H1 (cell line): ENCODE data around the gene MKKS. TPM values are rescaled to one million over a fixed set of nuclear protein-coding genes. Genes with fewer than 3 reads are reported as not detected.

ENCODE experiments used
- CTCF ChIA-PET: fragments of 300-600 bp; sonication (Branson Sonifier 250); formaldehyde crosslinking; loops from one replicate; lab custom pipeline; 2021; ENCODE audit not compliant: partially characterized antibody; lab: Charles Lee
- POLR2A ChIA-PET: fragments of 300-600 bp; sonication (Branson Sonifier 250); formaldehyde crosslinking; loops from one replicate; lab custom pipeline; 2021; ENCODE audit warnings: inconsistent platforms; ENCODE audit not compliant: partially characterized antibody; lab: Charles Lee
- DNase-seq, 2 experiments: peaks; one replicate each; pipeline versions ENCODE4 v3.0.0 to v3.0.0-alpha.2; 2010 to 2022; ENCODE audit warnings: low spot score in 2 of 2, low read depth in 1 of 2, mixed read lengths in 1 of 2
- FAIRE-seq: peaks from 2 replicates; lab custom pipeline; 2011; peaks lifted over from hg19 to GRCh38; lab: Jason Lieb, UNC
- H2AFZ ChIP-seq: 2 replicates; pipeline ENCODE4 v1.8.1; 2012; ENCODE audit warnings: low read length, inconsistent platforms
- H2AK5ac ChIP-seq: 2 replicates; pipeline ENCODE4 v1.6.1; 2013; ENCODE audit warnings: low read depth, low read length
- H2BK120ac ChIP-seq: replicated peaks from 2 replicates; pipeline ENCODE3; 2013; ENCODE audit warnings: low read depth, low read length, inconsistent platforms
- H2BK12ac ChIP-seq: 2 replicates; pipeline ENCODE4 v1.6.1; 2013; ENCODE audit warnings: low read depth, low read length
- H2BK15ac ChIP-seq: 2 replicates; pipeline ENCODE4 v1.6.1; 2013; ENCODE audit warnings: low read length
- H2BK20ac ChIP-seq: 2 replicates; pipeline ENCODE4 v1.6.1; 2013; ENCODE audit warnings: low read length
- H2BK5ac ChIP-seq: 2 replicates; pipeline ENCODE4 v1.6.1; 2013; ENCODE audit warnings: low read depth, low read length
- H3K14ac ChIP-seq: 2 replicates; pipeline ENCODE4 v1.6.1; 2013; ENCODE audit warnings: inconsistent platforms; ENCODE audit not compliant: insufficient read length
- H3K18ac ChIP-seq: 2 replicates; pipeline ENCODE4 v1.6.1; 2013; ENCODE audit warnings: low read length; ENCODE audit errors: extremely low read depth
- H3K23ac ChIP-seq: 2 replicates; pipeline ENCODE4 v1.6.1; 2013; ENCODE audit warnings: inconsistent platforms; ENCODE audit not compliant: insufficient read length
- H3K23me2 ChIP-seq: 2 replicates; pipeline ENCODE4 v1.6.1; 2013; ENCODE audit warnings: low read depth, low read length
- H3K27ac ChIP-seq: 2 replicates; pipeline ENCODE4 v1.6.1; 2011; ENCODE audit warnings: low read depth, low read length, inconsistent platforms
- H3K27me3 ChIP-seq, 4 experiments: replicated peaks in 1 of 4; 1 replicate in 1 of 4; 2 replicates in 3 of 4; pipeline versions ENCODE4 v1.6.1 to v1.8.1; 2011 to 2013; ENCODE audit warnings: low read length in 3 of 4, mild to moderate bottlenecking in 3 of 4, inconsistent platforms in 2 of 4, mixed read lengths in 2 of 4, moderate library complexity in 1 of 4; ENCODE audit not compliant: control insufficient read depth in 3 of 4, insufficient read depth in 3 of 4; ENCODE audit errors: extremely low read depth in 1 of 4
- H3K36me3 ChIP-seq, 4 experiments: 2 replicates each; pipeline versions ENCODE4 v1.6.1 to v1.8.1; 2011 to 2013; ENCODE audit warnings: mild to moderate bottlenecking in 4 of 4, low read length in 3 of 4, moderate library complexity in 2 of 4, control low read depth in 1 of 4, inconsistent platforms in 1 of 4; ENCODE audit not compliant: insufficient read depth in 4 of 4, control insufficient read depth in 2 of 4
- H3K4ac ChIP-seq: replicated peaks from 2 replicates; pipeline ENCODE3; 2013; ENCODE audit warnings: low read length, low read depth, mixed read lengths, inconsistent platforms; ENCODE audit not compliant: insufficient read length
- H3K4me1 ChIP-seq, 4 experiments: replicated peaks in 1 of 4; 1 replicate in 1 of 4; 2 replicates in 3 of 4; pipeline versions ENCODE4 v1.6.1 to v1.8.1; 2011 to 2013; ENCODE audit warnings: low read length in 3 of 4, inconsistent platforms in 2 of 4, mixed read lengths in 1 of 4; ENCODE audit not compliant: insufficient read depth in 4 of 4, control insufficient read depth in 3 of 4
- H3K4me2 ChIP-seq, 2 experiments: 2 replicates each; pipeline versions ENCODE4 v1.6.1 to v1.8.1; 2011 to 2013; ENCODE audit warnings: low read depth in 2 of 2, low read length in 2 of 2, control low read depth in 1 of 2, inconsistent platforms in 1 of 2, mild to moderate bottlenecking in 1 of 2; ENCODE audit not compliant: insufficient read depth in 1 of 2
- H3K4me3 ChIP-seq, 4 experiments: fragments of 200-600, 300-600 bp in 1 of 4; sonication (generic), shearing (Covaris generic), sonication (Bioruptor Twin) in 1 of 4; 2 replicates each; pipeline versions ENCODE4 v1.5.1 to v1.8.1; 2011 to 2016; ENCODE audit warnings: low read length in 4 of 4, low read depth in 3 of 4, control low read depth in 2 of 4, inconsistent platforms in 2 of 4, mild to moderate bottlenecking in 2 of 4, mixed read lengths in 1 of 4, moderate library complexity in 1 of 4; ENCODE audit not compliant: insufficient read depth in 2 of 4; ENCODE audit errors: extremely low read depth in 1 of 4
- H3K56ac ChIP-seq: replicated peaks from 2 replicates; pipeline ENCODE3; 2013; ENCODE audit warnings: low read depth, mild to moderate bottlenecking, mixed read lengths, low read length, inconsistent platforms; ENCODE audit not compliant: insufficient read length
- H3K79me1 ChIP-seq: 2 replicates; pipeline ENCODE4 v1.6.1; 2013; ENCODE audit warnings: low read depth, low read length, control low read depth
- H3K79me2 ChIP-seq, 2 experiments: 2 replicates each; pipeline versions ENCODE4 v1.6.1 to v1.8.1; 2012 to 2013; ENCODE audit warnings: low read length in 2 of 2, mild to moderate bottlenecking in 2 of 2, inconsistent platforms in 1 of 2; ENCODE audit not compliant: insufficient read depth in 2 of 2, control insufficient read depth in 1 of 2
- H3K9ac ChIP-seq, 4 experiments: replicated peaks in 1 of 4; 1 replicate in 1 of 4; 2 replicates in 3 of 4; pipeline versions ENCODE4 v1.6.1 to v1.8.1; 2011 to 2013; ENCODE audit warnings: low read depth in 3 of 4, low read length in 3 of 4, control low read depth in 2 of 4, mild to moderate bottlenecking in 2 of 4, moderate library complexity in 2 of 4, inconsistent platforms in 1 of 4; ENCODE audit errors: extremely low read depth in 1 of 4
- H3K9me3 ChIP-seq, 2 experiments: 2 replicates each; pipeline versions ENCODE4 v1.6.1 to v1.8.1; 2012 to 2013; ENCODE audit warnings: mild to moderate bottlenecking in 2 of 2, moderate library complexity in 2 of 2, control low read depth in 1 of 2, inconsistent platforms in 1 of 2, low read depth in 1 of 2, low read length in 1 of 2, mixed read lengths in 1 of 2; ENCODE audit not compliant: insufficient read depth in 2 of 2
- H4K20me1 ChIP-seq, 2 experiments: replicated peaks in 1 of 2; 2 replicates each; pipeline versions ENCODE3 to v1.8.1; 2011 to 2013; ENCODE audit warnings: inconsistent platforms in 2 of 2, low read length in 2 of 2, mild to moderate bottlenecking in 1 of 2; ENCODE audit not compliant: insufficient read depth in 2 of 2, control insufficient read depth in 1 of 2
- H4K5ac ChIP-seq: 2 replicates; pipeline ENCODE4 v1.6.1; 2013; ENCODE audit warnings: low read length, low read depth, mixed read lengths, inconsistent platforms; ENCODE audit not compliant: insufficient read length
- H4K8ac ChIP-seq: 2 replicates; pipeline ENCODE4 v1.8.0; 2013; ENCODE audit warnings: mild to moderate bottlenecking, moderate library complexity, low read length, inconsistent platforms; ENCODE audit not compliant: insufficient read depth; ENCODE audit errors: extremely low read depth
- H4K91ac ChIP-seq: replicated peaks from 2 replicates; pipeline ENCODE3; 2013; ENCODE audit warnings: low read length, mixed read lengths, inconsistent platforms; ENCODE audit not compliant: insufficient read length
- CHD2 ChIP-seq: IDR thresholded peaks from 2 replicates; pipeline ENCODE4 v1.6.1; 2012; ENCODE audit warnings: low read length, improper control_type of control experiment
- HDAC2 ChIP-seq, 2 experiments: fragments of 300-600 bp in 1 of 2; sonication (generic) in 1 of 2; IDR thresholded peaks; 2 replicates each; pipeline ENCODE4 v1.6.1; 2011 to 2012; ENCODE audit warnings: low read depth in 2 of 2, low read length in 2 of 2, mild to moderate bottlenecking in 2 of 2, moderate library complexity in 2 of 2, borderline replicate concordance in 1 of 2, inconsistent platforms in 1 of 2
- NANOG ChIP-seq: IDR thresholded peaks from 2 replicates; pipeline ENCODE4 v1.6.1; 2011; ENCODE audit warnings: low read length, low read depth, mild to moderate bottlenecking, inconsistent platforms; ENCODE audit not compliant: insufficient read depth, poor library complexity, severe bottlenecking
- NRF1 ChIP-seq: IDR thresholded peaks from 2 replicates; pipeline ENCODE4 v1.6.1; 2011; ENCODE audit warnings: mild to moderate bottlenecking, low read depth, low read length, improper control_type of control experiment
- SIN3A ChIP-seq, 2 experiments: IDR thresholded peaks in 1 of 2; conservative IDR thresholded peaks in 1 of 2; 2 replicates each; pipeline ENCODE4 v1.6.1; 2011 to 2012; ENCODE audit warnings: low read length in 2 of 2, improper control_type of control experiment in 1 of 2, low read depth in 1 of 2, mild to moderate bottlenecking in 1 of 2
- SUZ12 ChIP-seq: fragments of 200-600 bp; sonication (generic); IDR thresholded peaks from 2 replicates; pipeline ENCODE4 v1.6.1; 2012; ENCODE audit warnings: mild to moderate bottlenecking, inconsistent platforms, low read length, moderate library complexity, mixed read lengths
- TAF7 ChIP-seq: optimal IDR thresholded peaks from 2 replicates; pipeline ENCODE3; 2011; ENCODE audit warnings: low read depth, mild to moderate bottlenecking, inconsistent platforms, low read length, moderate library complexity, borderline replicate concordance
- whole genome bisulfite sequencing, 2 experiments: shearing (Covaris generic) in 1 of 2; methylation state at CpG; one replicate each; pipeline versions ENCODE4 v1.1.6 to v1.1.7; 2013 to 2015; ENCODE audit warnings: low lambda C conversion rate in 2 of 2, mixed read lengths in 2 of 2, inconsistent platforms in 1 of 2, low coverage in 1 of 2, missing lambda C conversion rate in 1 of 2; ENCODE audit not compliant: insufficient replicate concordance in 2 of 2, insufficient coverage in 1 of 2, insufficient read length in 1 of 2; ENCODE audit errors: extremely low coverage in 1 of 2, missing lambda C conversion rate in 1 of 2; 5-methylcytosine and 5-hydroxymethylcytosine counted together
- polyA plus RNA-seq, 7 experiments: library from polyadenylated mRNA; depleted of rRNA in 3 of 7; stranded (reverse) in 5 of 7; unstranded in 2 of 7; fragments of >200 nt in 5 of 7; fragments of 200-250 nt in 2 of 7; gene quantifications; 1 replicate in 5 of 7; 2 replicates in 1 of 7; 4 replicates in 1 of 7; pipeline versions ENCODE4 v1.2.1 to v1.2.3, GENCODE V29; 2011 to 2013; ENCODE audit warnings: missing spikeins in 2 of 7, mixed read lengths in 2 of 7
- total RNA-seq: library from RNA; stranded (reverse); fragmentation: NEBNext Ultra II Directional; extraction: Animal tissue kit (Norgen Biotek cat#: 25700); gene quantifications from 2 replicates; pipeline ENCODE4 v1.2.1, GENCODE V29; 2021

The MKKS gene
- total and polyA plus RNA-seq, 2 of the 8 experiments (the other 6 are each of a cell fraction or from before 2014, with no cell fraction given), result 15.9 to 24.8 TPM

DNA sequence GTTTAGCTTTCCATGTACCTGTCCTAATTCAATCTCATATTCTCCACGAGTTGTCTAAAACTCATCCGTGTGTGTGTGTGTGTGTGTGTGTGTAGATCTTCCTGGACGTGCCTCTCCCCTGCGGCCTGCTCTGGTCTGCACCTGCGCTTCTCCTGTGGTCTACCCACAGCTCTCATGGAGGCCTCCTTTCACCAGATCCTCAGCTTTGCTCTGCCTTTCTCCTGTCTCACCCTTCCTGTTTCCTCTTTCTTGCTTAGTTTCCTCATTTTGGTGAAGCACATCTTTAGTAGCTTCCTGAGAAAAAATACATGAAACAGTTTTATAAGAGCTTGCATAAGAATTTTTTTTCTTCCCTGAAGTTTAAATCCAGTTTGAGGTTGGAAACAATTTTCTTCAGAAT lies 19.2 kb upstream of the MKKS start:
- no peaks in the 10 kb centered on the region for H3K9me3 ChIP-seq
- no peak overlapping the region for H2BK12ac ChIP-seq
- no peaks in the 10 kb centered on the region for H3K27me3 ChIP-seq
- no peak overlapping the region for H3K27ac ChIP-seq
- no peaks in the 10 kb centered on the region for H3K36me3 ChIP-seq
- no peaks in the 10 kb centered on the region for H3K23me2 ChIP-seq
- H2AFZ ChIP-seq, result no peak overlapping the region
- no peak overlapping the region for H2BK120ac ChIP-seq
- peak overlapping the region; percentile 17; the same call in 1 of the 2 replicates for H2AK5ac ChIP-seq
- DNase-seq (no peak), FAIRE-seq (no peak)
- H4K5ac ChIP-seq, result no peak overlapping the region
- 90% methylated on average over 5 of the region's 5 CpGs; no CpG with 5 or more reads in 1 of the 2 experiments for WGBS, 2 experiments
- ChIA-PET CTCF (interaction anchor here (0.6 to 1.6 kb wide), 3 partner anchors 156 to 931 kb away, joined by 4 to 6 read pairs (median 5); no protein-coding TSS in a partner anchor), POLR2A (interaction anchor here (0.8 kb wide), 1 partner anchor 19 kb away, joined by 5 read pairs; the partner anchor contains the start of gene MKKS)
- H3K23ac ChIP-seq, result no peak overlapping the region
- H3K9ac ChIP-seq, result no peak overlapping the region
- no peak overlapping the region for H3K14ac ChIP-seq
- H3K4ac ChIP-seq, result no peak overlapping the region
- H2BK15ac ChIP-seq, result no peak overlapping the region
- TF ChIP-seq CHD2, result no peak
- no peak for TF ChIP-seq SUZ12
- TF ChIP-seq NANOG, result no peak
- TF ChIP-seq SIN3A (conservative IDR thresholded peaks at IDR 0.05 in 1 of 2, IDR thresholded peaks at IDR 0.05 in 1 of 2; ENCODE audit: low read depth in 1 of 2, low read length in 2 of 2), result no peak
- TF ChIP-seq NRF1, result no peak
- TF ChIP-seq HDAC2 (IDR thresholded peaks at IDR 0.05; ENCODE audit: borderline replicate concordance in 1 of 2, low read depth in 2 of 2, low read length in 2 of 2), result no peak
- TF ChIP-seq TAF7, result no peak
- no peak overlapping the region for H4K8ac ChIP-seq
- no peak overlapping the region for H3K4me2 ChIP-seq
- peaks cover 0 to 3% (median 1%) of the 10 kb centered on the region in 4 experiments; a peak in 2 of 7 replicates for H3K4me1 ChIP-seq
- peaks cover 0 to 3% of the 10 kb centered on the region in 2 experiments for H4K20me1 ChIP-seq
- no peaks in the 10 kb centered on the region for H3K79me1 ChIP-seq
- H3K18ac ChIP-seq, result no peak overlapping the region; the same call in 1 of the 2 replicates
- peaks cover 0 to 35% of the 10 kb centered on the region in 2 experiments; a peak in 2 of 4 replicates for H3K79me2 ChIP-seq
- no peak overlapping the region for H3K4me3 ChIP-seq
- no peak overlapping the region for H4K91ac ChIP-seq
- no peak overlapping the region for H3K56ac ChIP-seq
- H2BK20ac ChIP-seq, result no peak overlapping the region
- H2BK5ac ChIP-seq, result no peak overlapping the region
